HepG2 (cell line): ENCODE results near the gene PLCL2. TPM values are rescaled to one million over a fixed set of nuclear protein-coding genes. Genes with fewer than 3 reads are reported as not detected.

Experiments used
- ATAC-seq: fragments of 200-7000 bp; cut with Tn5 transposase; 3 replicates; pipeline ENCODE4 v1.9.1; 2020; ENCODE audit warnings: mild to moderate bottlenecking, moderate library complexity
- BruUV-seq: library from RNA; stranded (reverse); fragments of 400-500 nt; replicated peaks from 2 replicates; lab custom pipeline; 2021; lab: Mats Ljungman, UMichigan
- CTCF ChIA-PET: fragments of 300-600 bp; formaldehyde crosslinking; extraction: SDS; loops from one replicate; lab custom pipeline; 2021; ENCODE audit warnings: low total read pairs, inconsistent platforms, low intra/inter-chr PET ratio; lab: Yijun Ruan, JAX
- POLR2A ChIA-PET: fragments of 350-600 bp; sonication (Branson Sonifier 250); formaldehyde crosslinking; loops from one replicate; lab custom pipeline; 2020; ENCODE audit warnings: antibody characterized with exemption, inconsistent platforms; lab: Yijun Ruan, JAX
- DNase-seq: peaks from one replicate; pipeline ENCODE4 v3.0.0-alpha.2; 2015; ENCODE audit warnings: low spot score
- FAIRE-seq: peaks from 3 replicates; lab custom pipeline; 2011; peaks lifted over from hg19 to GRCh38; lab: Jason Lieb, UNC
- H2AFZ ChIP-seq: one replicate; pipeline ENCODE4 v1.6.1; 2011; ENCODE audit warnings: low read length, inconsistent platforms
- H3K27ac ChIP-seq: fragments of 300-600 bp; 3 replicates; pipeline ENCODE4 v1.8.0; 2011; ENCODE audit warnings: mixed run types, mild to moderate bottlenecking, mixed read lengths, low read length, inconsistent platforms; ENCODE audit not compliant: insufficient read depth; ENCODE audit errors: extremely low read length
- H3K27me3 ChIP-seq, 2 experiments: fragments of 200-600 bp in 1 of 2; 2 replicates in 1 of 2; 3 replicates in 1 of 2; pipeline versions ENCODE4 v1.6.0 to v1.8.0; 2011; ENCODE audit warnings: low read length in 2 of 2, mild to moderate bottlenecking in 2 of 2, moderate library complexity in 2 of 2, inconsistent platforms in 1 of 2; ENCODE audit not compliant: insufficient read depth in 2 of 2, control insufficient read depth in 1 of 2
- H3K36me3 ChIP-seq, 2 experiments: fragments of 200-600 bp in 1 of 2; replicated peaks in 1 of 2; 2 replicates in 1 of 2; 3 replicates in 1 of 2; pipeline versions ENCODE4 v1.5.1 to v1.8.0; 2011; ENCODE audit warnings: low read length in 2 of 2, inconsistent platforms in 1 of 2; ENCODE audit not compliant: insufficient read depth in 2 of 2, control insufficient read depth in 1 of 2
- H3K4me1 ChIP-seq: 2 replicates; pipeline ENCODE4 v1.5.1; 2012; ENCODE audit warnings: low read length, inconsistent platforms; ENCODE audit not compliant: insufficient read depth
- H3K4me2 ChIP-seq: 2 replicates; pipeline ENCODE4 v1.6.0; 2011; ENCODE audit warnings: low read depth, low read length, inconsistent platforms
- H3K4me3 ChIP-seq, 3 experiments: fragments of 200-600 bp in 1 of 3; sonication (generic), shearing (Covaris generic) in 1 of 3; replicated peaks in 1 of 3; 2 replicates each; pipeline ENCODE4 v1.5.1; 2011 to 2016; ENCODE audit warnings: low read length in 3 of 3, inconsistent platforms in 2 of 3, low read depth in 2 of 3, mild to moderate bottlenecking in 2 of 3, control low read depth in 1 of 3, mixed read lengths in 1 of 3; ENCODE audit not compliant: insufficient read depth in 1 of 3
- H3K79me2 ChIP-seq: one replicate; pipeline ENCODE4 v1.6.1; 2011; ENCODE audit warnings: low read length, inconsistent platforms; ENCODE audit not compliant: insufficient read depth
- H3K9ac ChIP-seq: 2 replicates; pipeline ENCODE4 v1.6.0; 2011; ENCODE audit warnings: mild to moderate bottlenecking, low read depth, low read length, inconsistent platforms; ENCODE audit not compliant: insufficient read depth
- H3K9me3 ChIP-seq: 2 replicates; pipeline ENCODE4 v1.5.1; 2012; ENCODE audit warnings: mild to moderate bottlenecking, low read length
- H4K20me1 ChIP-seq: 2 replicates; pipeline ENCODE4 v1.6.0; 2011; ENCODE audit warnings: inconsistent platforms, mild to moderate bottlenecking, low read length, moderate library complexity; ENCODE audit not compliant: insufficient read depth
- SNAPC2 ChIP-seq: sonication (generic); formaldehyde crosslinking; IDR thresholded peaks from 2 replicates; pipeline ENCODE4 v1.8.1; 2022; ENCODE audit warnings: mild to moderate bottlenecking, missing genetic modification reagents
- ZNF430 ChIP-seq: sonication (generic); formaldehyde crosslinking; IDR thresholded peaks from 2 replicates; pipeline ENCODE4 v1.9.0; 2021; ENCODE audit warnings: mild to moderate bottlenecking, missing genetic modification reagents
- ZNF547 ChIP-seq: sonication (generic); formaldehyde crosslinking; IDR thresholded peaks from 2 replicates; pipeline ENCODE4 v1.5.1; 2020; ENCODE audit warnings: mild to moderate bottlenecking, missing genetic modification reagents
- ZNF660 ChIP-seq: sonication (generic); formaldehyde crosslinking; IDR thresholded peaks from 2 replicates; pipeline ENCODE4 v1.5.1; 2020; ENCODE audit warnings: mild to moderate bottlenecking, low read depth, missing genetic modification reagents, borderline replicate concordance
- ZNF737 ChIP-seq: sonication (generic); formaldehyde crosslinking; IDR thresholded peaks from 2 replicates; pipeline ENCODE4 v1.5.0; 2020; ENCODE audit warnings: missing genetic modification reagents, mild to moderate bottlenecking, borderline replicate concordance
- ZNF75D ChIP-seq: sonication (generic); formaldehyde crosslinking; IDR thresholded peaks from 2 replicates; pipeline ENCODE4 v1.8.1; 2023; ENCODE audit warnings: missing genetic modification reagents, mild to moderate bottlenecking, borderline replicate concordance
- ZNF766 ChIP-seq: sonication (generic); formaldehyde crosslinking; IDR thresholded peaks from 2 replicates; pipeline ENCODE4 v1.5.0; 2020; ENCODE audit warnings: missing genetic modification reagents, borderline replicate concordance
- WGBS: methylation state at CpG from one replicate; pipeline ENCODE4 v1.1.6; 2017; ENCODE audit warnings: low lambda C conversion rate; 5-methylcytosine and 5-hydroxymethylcytosine counted together
- in situ Hi-C: cut with HindIII; loops from 2 replicates; pipeline ENCODE4 v1.10.0; 2017; ENCODE audit warnings: low pct_unique_long_range_greater_than_20kb; ENCODE audit not compliant: extremely low pct_ligation_motif_present
- intact Hi-C: fragments of 100-400 bp; cut with micrococcal nuclease; formaldehyde crosslinking; loops from one replicate; pipeline ENCODE4 v1.10.0; 2022; ENCODE audit not compliant: unreplicated experiment
- polyA plus RNA-seq, 8 experiments: library from polyadenylated mRNA; depleted of rRNA in 3 of 8; stranded (reverse) in 7 of 8; unstranded in 1 of 8; fragments of >200 nt; fragmentation: Illumina TruSeq in 4 of 8; extraction: Trizol in 4 of 8; gene quantifications; 2 replicates each; pipeline versions ENCODE4 v1.2.1 to v1.2.3, GENCODE V29; 2011 to 2016; ENCODE audit warnings: low read depth in 4 of 8, missing spikeins in 1 of 8, mixed read lengths in 1 of 8; ENCODE audit not compliant: insufficient read depth in 1 of 8
- total RNA-seq, 5 experiments: library from RNA; depleted of rRNA; stranded (reverse); fragments of >200 nt; fragmentation: Illumina TruSeq; extraction: Trizol; gene quantifications; 2 replicates each; pipeline ENCODE4 v1.2.3, GENCODE V29; 2016; ENCODE audit warnings: low read depth in 1 of 5
- TF ChIP-seq, protein P1 (sequence below): sonication (generic); formaldehyde crosslinking; IDR thresholded peaks from 2 replicates; pipeline ENCODE4 v1.5.0; 2020; ENCODE audit warnings: mild to moderate bottlenecking, missing genetic modification reagents
- TF ChIP-seq, protein P2 (sequence below): sonication (generic); formaldehyde crosslinking; IDR thresholded peaks from 2 replicates; pipeline ENCODE4 v1.4.0; 2020; ENCODE audit warnings: mild to moderate bottlenecking, missing genetic modification reagents
- TF ChIP-seq, protein P3 (sequence below): sonication (generic); formaldehyde crosslinking; IDR thresholded peaks from 2 replicates; pipeline ENCODE4 v1.9.0; 2022; ENCODE audit warnings: low read depth, missing genetic modification reagents

The PLCL2 gene
- total and polyA plus RNA-seq, 2 of the 13 experiments (the other 11 are each of a cell fraction or from before 2014, with no cell fraction given) = not detected

GRCh38 chr3:17132286-17133115 is 247.7 kb downstream of the PLCL2 start (continued):
- TF ChIP-seq, protein P1, sequence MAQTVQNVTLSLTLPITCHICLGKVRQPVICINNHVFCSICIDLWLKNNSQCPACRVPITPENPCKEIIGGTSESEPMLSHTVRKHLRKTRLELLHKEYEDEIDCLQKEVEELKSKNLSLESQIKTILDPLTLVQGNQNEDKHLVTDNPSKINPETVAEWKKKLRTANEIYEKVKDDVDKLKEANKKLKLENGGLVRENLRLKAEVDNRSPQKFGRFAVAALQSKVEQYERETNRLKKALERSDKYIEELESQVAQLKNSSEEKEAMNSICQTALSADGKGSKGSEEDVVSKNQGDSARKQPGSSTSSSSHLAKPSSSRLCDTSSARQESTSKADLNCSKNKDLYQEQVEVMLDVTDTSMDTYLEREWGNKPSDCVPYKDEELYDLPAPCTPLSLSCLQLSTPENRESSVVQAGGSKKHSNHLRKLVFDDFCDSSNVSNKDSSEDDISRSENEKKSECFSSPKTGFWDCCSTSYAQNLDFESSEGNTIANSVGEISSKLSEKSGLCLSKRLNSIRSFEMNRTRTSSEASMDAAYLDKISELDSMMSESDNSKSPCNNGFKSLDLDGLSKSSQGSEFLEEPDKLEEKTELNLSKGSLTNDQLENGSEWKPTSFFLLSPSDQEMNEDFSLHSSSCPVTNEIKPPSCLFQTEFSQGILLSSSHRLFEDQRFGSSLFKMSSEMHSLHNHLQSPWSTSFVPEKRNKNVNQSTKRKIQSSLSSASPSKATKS (CRISPR knock-in tag) = no peak
- no peak for TF ChIP-seq ZNF75D (CRISPR knock-in tag)

DNA sequence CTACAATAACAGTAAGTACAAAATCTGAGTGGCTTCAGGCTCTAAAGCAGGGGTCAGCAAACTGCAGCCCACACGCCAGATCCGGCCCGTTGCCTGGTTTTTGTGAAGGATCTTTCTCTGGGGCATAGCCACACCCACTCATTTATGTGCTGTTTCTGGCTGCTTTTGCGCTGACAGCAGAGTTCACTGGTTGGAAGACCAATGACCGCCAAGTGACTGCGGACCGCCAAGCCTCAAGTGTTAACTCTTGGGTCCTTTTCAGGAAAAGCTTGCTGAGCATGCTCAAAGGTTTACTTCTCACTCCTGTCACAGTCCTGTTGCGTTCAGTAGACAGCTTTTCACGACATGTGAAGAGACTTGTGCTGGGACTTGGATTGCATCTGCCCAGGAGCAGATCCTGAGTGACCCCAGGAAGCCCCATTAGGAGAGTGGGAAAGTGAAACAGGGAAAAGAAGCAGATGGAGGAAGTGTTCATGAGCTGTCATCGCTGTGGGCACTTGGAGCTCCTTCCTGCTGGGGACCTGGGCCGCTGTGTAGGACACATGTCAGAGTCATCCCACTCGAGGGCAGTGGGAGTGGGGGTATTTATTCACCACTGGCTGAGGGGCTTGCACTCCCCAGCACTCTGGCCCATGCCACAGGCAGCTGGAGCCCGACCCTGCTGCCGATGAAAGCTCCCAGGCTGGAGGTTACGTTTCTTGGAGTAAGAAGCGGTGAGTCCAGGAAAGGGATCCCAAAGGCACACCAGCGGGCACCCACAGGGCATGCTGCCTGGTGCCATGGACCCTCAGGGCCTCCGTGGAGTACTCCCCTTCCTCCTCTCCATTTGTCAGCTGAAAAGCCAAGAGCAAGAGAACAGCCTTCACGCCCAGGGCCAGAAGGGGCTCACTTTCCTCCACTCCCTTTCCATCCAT is 249.1 kb downstream of the PLCL2 start:
- no peaks in the 10 kb centered on the region for H3K4me1 ChIP-seq
- H3K4me2 ChIP-seq = no peak overlapping the region
- H3K9ac ChIP-seq = no peak overlapping the region
- CTCF ChIA-PET = no interaction called here
- no TSS peak for BruUV-seq
- 47% methylated on average over 11 of the region's 19 CpGs for WGBS
- H4K20me1 ChIP-seq = no peaks in the 10 kb centered on the region
- no peak for ATAC-seq
- no peak overlapping the region for H2AFZ ChIP-seq
- no peaks in the 10 kb centered on the region for H3K36me3 ChIP-seq
- intact Hi-C loops = no loop called here
- peaks cover 1 to 17% of the 10 kb centered on the region in 2 experiments; a peak in 1 of 5 replicates for H3K27me3 ChIP-seq
- no peak overlapping the region for H3K4me3 ChIP-seq
- POLR2A ChIA-PET = no interaction called here
- H3K79me2 ChIP-seq = no peaks in the 10 kb centered on the region
- H3K27ac ChIP-seq = no peak overlapping the region
- no peak for FAIRE-seq
- in situ Hi-C loops = no loop called here
- H3K9me3 ChIP-seq = no peaks in the 10 kb centered on the region
- no peak for DNase-seq
- TF ChIP-seq, protein P2, sequence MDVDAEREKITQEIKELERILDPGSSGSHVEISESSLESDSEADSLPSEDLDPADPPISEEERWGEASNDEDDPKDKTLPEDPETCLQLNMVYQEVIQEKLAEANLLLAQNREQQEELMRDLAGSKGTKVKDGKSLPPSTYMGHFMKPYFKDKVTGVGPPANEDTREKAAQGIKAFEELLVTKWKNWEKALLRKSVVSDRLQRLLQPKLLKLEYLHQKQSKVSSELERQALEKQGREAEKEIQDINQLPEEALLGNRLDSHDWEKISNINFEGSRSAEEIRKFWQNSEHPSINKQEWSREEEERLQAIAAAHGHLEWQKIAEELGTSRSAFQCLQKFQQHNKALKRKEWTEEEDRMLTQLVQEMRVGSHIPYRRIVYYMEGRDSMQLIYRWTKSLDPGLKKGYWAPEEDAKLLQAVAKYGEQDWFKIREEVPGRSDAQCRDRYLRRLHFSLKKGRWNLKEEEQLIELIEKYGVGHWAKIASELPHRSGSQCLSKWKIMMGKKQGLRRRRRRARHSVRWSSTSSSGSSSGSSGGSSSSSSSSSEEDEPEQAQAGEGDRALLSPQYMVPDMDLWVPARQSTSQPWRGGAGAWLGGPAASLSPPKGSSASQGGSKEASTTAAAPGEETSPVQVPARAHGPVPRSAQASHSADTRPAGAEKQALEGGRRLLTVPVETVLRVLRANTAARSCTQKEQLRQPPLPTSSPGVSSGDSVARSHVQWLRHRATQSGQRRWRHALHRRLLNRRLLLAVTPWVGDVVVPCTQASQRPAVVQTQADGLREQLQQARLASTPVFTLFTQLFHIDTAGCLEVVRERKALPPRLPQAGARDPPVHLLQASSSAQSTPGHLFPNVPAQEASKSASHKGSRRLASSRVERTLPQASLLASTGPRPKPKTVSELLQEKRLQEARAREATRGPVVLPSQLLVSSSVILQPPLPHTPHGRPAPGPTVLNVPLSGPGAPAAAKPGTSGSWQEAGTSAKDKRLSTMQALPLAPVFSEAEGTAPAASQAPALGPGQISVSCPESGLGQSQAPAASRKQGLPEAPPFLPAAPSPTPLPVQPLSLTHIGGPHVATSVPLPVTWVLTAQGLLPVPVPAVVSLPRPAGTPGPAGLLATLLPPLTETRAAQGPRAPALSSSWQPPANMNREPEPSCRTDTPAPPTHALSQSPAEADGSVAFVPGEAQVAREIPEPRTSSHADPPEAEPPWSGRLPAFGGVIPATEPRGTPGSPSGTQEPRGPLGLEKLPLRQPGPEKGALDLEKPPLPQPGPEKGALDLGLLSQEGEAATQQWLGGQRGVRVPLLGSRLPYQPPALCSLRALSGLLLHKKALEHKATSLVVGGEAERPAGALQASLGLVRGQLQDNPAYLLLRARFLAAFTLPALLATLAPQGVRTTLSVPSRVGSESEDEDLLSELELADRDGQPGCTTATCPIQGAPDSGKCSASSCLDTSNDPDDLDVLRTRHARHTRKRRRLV (CRISPR knock-in tag) = no peak
- TF ChIP-seq ZNF737 (CRISPR knock-in tag) (no peak), ZNF430 (CRISPR knock-in tag) (no peak), ZNF766 (CRISPR knock-in tag) (no peak), SNAPC2 (CRISPR knock-in tag) (no peak), ZNF547 (no peak), ZNF660 (CRISPR knock-in tag) (no peak)
- TF ChIP-seq, protein P3, sequence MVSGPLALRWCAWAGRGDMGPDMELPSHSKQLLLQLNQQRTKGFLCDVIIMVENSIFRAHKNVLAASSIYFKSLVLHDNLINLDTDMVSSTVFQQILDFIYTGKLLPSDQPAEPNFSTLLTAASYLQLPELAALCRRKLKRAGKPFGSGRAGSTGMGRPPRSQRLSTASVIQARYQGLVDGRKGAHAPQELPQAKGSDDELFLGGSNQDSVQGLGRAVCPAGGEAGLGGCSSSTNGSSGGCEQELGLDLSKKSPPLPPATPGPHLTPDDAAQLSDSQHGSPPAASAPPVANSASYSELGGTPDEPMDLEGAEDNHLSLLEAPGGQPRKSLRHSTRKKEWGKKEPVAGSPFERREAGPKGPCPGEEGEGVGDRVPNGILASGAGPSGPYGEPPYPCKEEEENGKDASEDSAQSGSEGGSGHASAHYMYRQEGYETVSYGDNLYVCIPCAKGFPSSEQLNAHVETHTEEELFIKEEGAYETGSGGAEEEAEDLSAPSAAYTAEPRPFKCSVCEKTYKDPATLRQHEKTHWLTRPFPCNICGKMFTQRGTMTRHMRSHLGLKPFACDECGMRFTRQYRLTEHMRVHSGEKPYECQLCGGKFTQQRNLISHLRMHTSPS = no peak
